ENCODE results near the gene ADCY10. TPM values are rescaled to one million over a fixed set of nuclear protein-coding genes. Genes with fewer than 3 reads are reported as not detected.
"Not testable (repeated sequence)": the region's sequence is repeated elsewhere in the genome, so short reads cannot be mapped to it uniquely, and the experiment has no call there.

ADCY10 gene
- total RNA-seq, 1 donor from 2014 or later: 0.13 TPM

DNA sequence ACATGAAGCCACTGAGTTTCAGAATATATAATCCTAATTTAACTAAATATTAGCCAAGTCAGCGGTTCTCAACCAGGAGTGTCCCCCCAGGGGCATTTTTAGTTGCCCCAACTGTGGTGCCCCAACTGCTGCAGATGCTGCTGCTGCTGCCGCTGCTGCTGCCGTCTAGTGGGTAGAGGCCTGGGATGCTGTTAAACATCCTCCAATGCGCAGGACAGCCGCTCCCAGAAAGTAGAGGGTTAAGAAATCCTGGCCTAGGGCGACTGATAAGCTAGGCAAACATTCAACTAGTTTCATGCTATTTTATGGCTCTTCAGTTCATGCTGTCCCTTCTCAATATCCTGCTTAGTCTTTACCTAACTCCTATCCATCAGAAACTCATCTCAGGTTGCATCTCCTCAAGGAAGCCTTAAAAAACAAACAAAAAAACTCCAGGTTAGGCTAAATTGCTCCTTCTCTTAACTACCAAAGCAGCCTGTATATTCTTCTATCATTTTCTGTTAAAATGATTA is 12.6 kb upstream of the ADCY10 start:
- DNase-seq (ENCODE audit: low read depth in 2 of 2): no peak

DNA sequence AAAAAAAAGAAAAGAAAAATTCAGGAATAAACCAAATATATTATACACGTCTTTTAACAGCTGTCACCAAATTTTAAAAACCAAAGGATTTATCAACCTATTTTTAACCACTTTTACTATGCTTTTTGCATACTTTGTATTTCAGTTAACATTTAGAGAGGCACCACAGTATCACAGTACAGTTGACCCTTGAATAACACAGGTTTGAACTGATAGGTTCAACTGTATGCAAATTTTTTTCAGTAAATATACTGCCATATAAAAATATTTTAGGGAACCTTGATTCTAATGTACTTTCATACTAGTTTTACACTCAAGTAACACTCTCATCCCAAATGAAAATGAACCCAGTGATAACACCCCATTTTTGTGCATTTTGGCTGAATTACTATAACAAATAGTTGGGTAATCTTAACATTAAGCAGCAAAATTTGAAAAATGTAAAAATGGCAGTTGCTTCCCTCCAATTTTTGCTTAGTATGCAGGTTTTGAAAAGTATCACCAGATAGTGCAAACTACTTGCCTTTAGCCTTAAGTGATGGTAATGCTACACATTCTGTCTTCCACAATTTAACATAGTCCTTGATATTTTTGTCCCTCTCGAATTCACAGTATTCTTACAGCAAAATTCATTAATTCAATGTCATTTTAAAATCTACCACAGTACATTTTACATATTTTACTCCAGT is 10.8 kb upstream of the ADCY10 start:
- no peak for DNase-seq (ENCODE audit: low read depth in 2 of 2)

DNA sequence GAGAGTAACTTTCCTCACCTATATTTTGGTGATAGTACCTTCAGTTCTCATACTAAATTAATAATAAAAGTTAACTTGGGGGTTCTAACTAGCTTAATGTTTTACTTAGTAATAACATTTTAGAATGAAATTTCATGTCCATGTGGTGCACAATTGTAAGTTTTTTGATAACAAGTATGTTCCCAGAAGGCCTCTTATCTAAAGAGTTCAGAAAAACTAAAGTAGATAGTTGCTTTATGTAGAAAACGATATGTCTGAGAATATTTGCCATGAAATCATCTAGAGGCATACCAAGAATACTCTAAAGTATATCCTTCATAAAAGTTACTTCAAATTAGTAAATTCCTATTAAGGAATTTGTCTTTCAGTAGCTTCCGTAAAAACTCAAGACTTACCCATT is 10.2 kb upstream of the ADCY10 start:
- DNase-seq (ENCODE audit: low read depth in 2 of 2): no peak

DNA sequence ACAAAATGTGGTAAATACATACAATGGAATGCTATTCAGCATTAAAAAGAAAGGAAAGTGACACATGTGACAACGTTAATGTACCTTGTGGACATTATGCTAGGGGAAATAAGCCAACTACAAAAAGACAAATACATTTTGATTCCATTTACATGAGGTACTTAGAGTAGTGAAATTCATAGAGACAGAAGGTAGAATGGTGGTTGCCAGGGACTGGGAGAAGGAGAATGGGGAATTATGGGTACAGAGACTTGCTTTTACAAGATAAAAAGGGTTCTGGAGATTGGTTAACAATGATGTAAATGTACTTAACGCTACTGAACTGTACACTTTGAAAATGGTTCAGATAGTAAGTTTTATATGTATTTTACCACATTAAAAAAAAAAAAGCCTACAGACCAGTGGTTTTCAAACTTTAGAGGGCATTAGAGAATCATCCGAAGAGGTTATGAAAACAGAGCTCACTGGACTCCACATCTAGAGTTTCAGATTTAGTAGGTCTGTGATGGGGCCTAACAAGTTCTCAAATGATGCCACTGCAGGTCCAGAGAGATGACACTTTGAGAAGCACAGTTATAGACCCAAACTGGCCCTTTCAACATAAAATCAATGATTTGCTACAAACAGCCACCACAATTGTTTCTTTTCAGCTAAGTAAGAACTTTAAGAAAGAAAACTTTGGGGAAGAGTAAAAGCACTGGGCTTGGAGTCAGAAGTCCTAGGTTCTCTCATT is 9.6 kb upstream of the ADCY10 start:
- no peak for DNase-seq (ENCODE audit: low read depth in 2 of 2)

DNA sequence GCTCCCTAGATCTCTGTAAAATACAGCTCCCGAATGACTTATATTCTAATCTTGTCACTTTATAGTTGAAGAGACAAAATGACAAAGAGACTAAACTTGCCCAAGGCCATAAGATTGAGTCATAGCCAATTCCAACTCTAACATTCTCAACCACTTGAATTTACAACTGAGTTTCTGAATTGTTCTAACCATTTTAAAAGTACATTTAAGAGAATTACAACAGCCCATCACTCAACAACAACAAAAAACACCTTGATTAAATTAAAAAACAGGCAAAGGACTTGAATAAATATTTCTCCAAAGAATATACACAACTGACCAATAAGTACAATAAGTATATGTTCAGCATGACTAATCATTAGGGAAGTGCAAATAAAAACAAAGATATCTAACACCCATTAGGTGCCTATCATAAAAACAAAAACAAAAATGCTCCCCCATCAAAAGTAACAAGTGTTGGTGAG is 8.7 kb upstream of the ADCY10 start:
- no peak for DNase-seq (ENCODE audit: low read depth in 2 of 2)

DNA sequence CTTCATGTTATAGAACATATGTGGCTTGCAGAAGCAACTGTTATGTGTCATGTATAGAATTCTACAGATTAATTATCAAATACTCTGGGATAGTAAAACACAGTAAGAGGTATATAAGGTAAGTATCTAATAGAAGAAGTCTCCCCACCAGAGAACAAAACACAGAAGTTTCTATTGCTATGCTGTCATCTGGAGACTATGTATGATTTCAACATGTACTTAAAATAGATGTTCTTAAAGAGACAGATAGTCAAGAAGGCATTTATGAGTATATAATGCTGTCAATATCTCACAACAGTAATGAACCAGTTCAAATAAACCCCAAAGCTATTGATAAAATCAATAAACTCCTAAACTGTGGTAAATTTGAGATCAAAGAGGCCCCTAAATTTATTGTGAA is 8.1 kb upstream of the ADCY10 start:
- DNase-seq (ENCODE audit: low read depth in 2 of 2): no peak

DNA sequence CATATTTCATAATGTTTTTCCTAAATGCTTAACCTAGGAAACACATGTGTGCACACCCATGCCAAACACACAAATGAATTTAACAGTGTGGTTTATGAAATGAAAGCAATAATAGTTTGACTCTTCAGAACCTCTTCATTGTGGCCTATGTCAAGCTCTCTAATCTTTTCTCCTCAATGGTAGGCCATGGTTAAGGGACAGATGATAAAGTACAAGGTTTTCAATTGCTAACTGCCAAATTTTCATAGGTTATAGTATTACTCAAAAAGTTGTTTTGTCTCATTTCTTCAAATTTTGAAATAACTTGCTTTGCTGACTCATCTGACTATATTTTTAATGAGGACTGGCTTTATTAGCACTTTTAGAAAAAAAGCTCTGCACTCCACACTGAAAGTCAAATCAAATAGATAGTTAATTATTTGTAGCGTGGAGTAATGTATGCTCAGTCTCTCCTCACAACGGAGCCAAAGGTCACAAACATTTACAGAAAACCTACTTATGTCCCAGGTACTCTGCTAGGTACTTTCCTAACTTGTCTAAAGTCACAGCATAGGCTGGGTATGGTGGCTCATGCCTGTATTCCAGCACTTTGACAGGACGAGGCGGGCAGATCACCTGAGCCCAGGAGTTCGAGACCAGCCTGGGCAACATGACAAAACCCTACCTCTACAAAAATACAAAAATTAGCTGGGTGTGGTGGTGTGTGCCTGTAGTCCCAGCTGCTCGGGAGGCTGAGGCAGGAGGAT is 3.0 kb upstream of the ADCY10 start:
- DNase-seq (ENCODE audit: low read depth in 2 of 2): no peak

DNA sequence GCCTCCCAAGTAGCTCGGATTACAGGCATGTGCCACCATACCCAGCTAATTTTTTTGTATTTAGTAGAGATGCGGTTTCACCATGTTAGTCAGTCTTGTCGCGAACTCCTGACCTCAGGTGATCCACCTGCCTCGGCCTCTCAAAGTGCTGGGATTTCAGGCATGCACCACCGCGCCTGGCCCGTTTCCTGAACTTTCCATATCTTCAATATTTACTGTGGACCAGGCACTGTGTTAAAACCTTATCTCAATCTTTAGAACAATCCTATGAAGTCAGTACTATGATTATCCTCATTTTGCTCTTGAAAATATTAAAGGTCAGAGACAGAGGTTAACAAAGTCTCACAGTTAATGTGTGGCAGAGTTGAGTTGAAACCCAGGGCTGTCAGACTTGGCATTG is 1.6 kb upstream of the ADCY10 start:
- no peak for DNase-seq (ENCODE audit: low read depth in 2 of 2)

DNA sequence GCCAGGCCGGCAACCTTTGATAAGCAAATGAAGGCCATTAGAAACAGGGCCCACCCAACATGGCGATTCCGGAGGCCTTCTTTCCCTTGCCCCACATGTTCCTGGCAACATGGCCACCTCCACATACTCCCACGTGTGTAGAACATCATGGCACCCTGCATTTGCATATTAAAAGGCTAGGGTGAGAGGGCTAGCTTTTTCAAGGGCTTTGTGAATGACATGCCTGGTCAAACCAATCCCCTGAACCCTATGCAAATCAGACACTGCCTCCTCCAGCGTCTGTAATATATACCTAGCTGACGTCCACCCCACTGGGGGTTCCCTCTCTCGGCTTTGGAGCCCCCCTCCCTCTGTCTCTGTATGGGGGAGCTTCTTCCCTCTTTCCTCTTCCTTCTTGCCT is 1.6 kb downstream of the ADCY10 start:
- DNase-seq (ENCODE audit: low read depth in 2 of 2): no peak

DNA sequence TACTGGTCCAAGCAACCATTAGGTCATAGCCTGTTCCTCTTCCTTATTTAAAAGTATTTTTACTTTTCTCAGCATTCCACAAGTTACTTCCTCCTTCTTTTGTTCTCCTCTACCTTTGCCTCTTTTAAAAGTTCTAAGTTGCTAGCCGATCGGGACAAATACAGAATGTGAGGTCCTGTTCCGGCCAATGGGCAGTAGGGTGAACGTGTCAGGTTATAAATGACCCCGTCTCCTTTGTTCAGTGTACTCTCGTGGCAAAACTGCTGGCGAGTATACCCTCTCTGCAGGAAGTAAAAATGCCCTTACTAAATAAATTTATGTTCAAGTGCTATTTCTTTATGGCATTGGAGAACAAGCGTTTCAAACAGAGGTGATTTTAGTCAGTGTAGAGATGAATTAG is 2.5 kb downstream of the ADCY10 start:
- no peak for DNase-seq (ENCODE audit: low read depth in 2 of 2)

DNA sequence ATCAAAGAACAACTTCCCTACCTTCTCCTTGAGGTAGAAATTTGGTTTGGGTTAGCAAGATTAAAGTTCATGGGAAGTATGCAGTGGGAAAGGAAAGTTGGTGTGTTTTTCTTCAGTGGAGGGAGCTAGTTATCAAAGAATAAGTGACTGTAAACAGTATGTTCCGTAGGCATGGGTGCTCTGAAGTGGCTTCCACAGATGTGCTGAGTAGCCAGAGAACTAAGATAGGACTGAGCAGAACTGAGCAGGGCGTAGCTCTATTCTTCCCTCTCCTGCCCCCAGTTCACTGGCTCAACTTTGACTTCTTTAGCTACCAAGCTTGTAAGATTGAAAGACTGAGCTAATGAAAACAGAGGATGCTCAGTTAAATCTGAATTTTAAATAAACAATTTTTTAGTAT is 3.4 kb downstream of the ADCY10 start:
- no peak for DNase-seq (ENCODE audit: low read depth in 2 of 2)

DNA sequence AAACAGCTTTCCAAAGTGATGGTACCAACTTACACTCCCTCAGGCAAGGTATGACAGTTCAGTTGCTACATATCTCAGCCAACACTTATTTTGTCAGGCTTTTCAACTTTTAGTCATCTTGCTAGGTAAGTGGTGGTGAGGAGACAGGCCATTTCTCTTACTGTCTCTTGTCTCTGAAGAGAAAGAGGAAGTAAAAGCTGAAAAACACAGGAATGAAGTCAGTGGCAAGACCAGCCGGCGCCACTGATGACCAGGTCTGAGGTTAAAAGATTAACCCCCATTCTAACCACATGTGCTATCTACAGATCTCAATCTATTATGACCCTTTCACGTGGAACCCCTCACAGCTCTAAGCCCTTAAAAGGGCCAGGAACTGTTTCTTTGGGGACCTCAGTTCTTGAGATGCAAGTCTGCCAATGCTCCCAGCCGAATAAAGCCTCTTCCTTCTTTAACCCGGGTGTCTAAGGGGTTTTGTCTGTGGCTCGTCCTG is 4.2 kb downstream of the ADCY10 start:
- no peak for DNase-seq (ENCODE audit: low read depth in 2 of 2)

DNA sequence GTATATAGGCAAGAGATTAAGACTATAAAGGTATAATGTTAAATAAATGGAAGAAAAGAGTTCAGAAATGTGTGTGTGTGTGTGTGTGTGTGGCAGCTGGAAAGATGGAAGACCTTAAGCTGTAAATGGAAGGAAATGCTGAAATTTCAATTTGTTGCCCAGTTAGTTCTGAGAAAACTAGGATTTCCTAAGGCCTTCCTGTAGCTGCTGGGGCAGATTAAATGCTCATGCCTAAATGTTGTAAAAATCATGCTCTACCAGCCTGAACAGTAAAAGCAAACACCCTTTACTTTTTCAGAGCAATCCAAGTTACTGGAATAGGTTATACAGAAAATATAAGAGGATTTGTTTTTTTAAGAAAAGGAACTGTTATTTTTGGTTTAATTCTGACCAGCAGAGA is 8.3 kb downstream of the ADCY10 start:
- no peak for DNase-seq (ENCODE audit: low read depth in 2 of 2)

DNA sequence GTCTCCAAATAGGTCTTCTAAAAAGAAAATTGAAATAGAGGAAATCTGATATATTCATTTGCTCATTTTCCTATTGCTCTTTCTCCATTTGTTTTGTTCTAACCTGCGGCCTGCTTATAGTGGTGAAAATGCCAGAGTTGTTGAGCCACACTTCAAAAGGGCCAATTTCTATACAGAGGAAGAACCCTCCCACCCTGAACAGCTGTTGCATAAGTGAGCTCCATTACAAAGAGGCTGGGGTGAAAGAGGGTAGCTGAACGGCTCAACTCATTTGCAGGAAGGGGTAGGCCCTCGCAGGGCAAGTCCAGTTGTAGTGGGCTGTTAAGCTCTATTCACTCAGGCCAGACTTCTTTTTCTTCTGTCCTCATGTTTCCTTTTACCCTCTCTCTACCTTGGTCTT is 8.8 kb downstream of the ADCY10 start:
- peak in 1 of 2 donors; percentile 13 for DNase-seq (ENCODE audit: low read depth in 2 of 2)

DNA sequence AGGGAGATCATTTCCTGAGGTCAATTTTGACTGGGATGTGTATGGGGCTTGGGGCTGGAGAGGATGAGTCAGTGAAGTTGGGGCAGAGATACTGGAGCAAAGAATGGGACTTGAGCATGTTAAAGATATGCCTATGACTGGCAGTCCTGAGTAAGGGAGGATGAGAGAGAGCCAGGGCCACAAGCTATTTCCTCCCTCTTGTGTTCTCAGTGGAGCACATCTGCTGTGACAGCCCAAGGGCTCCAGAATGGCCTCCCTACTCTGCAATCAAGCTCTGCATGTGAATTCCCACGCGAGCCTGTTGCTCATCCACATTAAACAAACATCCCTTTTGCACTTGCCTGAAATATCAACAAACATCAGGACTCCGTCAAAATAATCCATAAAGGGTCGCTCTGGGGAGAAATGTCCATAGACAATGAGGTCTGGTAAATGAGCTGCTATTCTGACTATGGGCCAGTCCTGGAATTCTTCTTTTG is 9.2 kb downstream of the ADCY10 start:
- peak in 1 of 2 donors; percentile 69 for DNase-seq (ENCODE audit: low read depth in 2 of 2)

DNA sequence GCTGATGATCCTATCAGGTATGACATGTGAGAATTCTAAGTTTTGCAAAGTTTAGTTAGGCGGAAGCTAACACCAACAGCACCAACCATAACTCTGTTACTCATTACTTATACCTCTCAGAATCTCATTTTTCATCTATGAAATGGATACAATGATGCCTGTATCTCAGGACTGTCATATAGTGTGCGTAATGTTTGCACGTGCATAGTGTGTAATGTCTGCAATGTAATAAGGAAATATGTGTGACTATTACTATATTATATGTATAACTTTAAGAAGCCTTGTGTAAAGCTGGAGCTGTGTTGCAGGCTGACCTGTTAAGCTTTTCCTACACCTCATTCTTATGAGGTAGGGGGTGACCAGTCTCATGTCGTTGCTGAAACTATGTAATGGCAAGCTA is 13.0 kb downstream of the ADCY10 start:
- DNase-seq (ENCODE audit: low read depth in 2 of 2): no peak

DNA sequence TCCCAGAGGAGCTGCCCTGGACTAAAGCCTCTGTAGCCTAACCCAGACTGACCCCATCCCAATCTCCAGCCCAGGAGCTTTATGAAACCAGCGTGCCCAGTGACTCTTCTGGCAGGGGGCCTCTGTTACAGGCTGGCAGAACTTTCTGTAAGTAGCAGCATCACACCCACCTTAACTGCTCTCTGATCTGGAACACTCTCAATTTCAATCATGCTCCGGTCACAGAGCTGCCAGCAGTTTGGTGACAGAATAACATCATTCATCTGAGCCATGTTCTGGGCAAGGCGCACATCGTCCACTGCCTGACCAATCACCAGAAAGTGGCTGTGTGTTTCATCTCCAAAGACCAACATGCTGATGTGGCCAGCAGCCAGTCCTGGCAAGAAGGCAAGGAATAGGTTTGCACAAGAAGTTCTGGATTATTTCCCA is 14.7 kb downstream of the ADCY10 start:
- no peak for DNase-seq (ENCODE audit: low read depth in 2 of 2)

DNA sequence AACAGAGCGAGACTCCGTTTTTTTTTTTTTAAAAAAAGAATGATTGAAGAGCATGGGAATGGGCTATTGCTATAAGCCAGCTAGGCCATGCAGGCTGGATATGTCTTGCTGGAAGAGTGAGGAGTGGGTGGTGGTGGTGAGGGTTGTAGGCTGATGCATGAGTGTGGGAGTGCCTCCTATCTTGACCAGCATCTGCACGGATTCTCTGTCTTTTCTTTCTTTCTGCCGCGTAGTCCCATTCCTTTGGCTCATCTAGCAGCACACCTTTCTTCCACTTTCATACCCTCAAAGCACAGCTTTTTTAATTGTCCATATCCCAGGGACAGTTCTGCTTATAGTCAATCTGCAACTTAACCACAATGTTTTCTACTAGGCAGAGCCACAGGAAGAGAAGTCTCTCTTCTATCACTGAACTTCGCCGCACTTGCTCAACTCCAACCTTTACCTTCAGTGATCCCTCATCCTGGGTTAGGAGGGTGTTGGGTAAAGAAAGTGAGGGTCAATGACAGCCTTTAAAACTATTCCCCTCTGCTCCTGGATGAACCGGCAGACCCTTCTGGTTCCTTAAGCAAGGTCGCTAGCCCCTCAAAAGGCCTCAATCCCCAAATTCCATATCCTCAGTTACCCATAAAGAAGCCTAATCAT is 15.2 kb downstream of the ADCY10 start:
- DNase-seq (ENCODE audit: low read depth in 2 of 2): no peak

DNA sequence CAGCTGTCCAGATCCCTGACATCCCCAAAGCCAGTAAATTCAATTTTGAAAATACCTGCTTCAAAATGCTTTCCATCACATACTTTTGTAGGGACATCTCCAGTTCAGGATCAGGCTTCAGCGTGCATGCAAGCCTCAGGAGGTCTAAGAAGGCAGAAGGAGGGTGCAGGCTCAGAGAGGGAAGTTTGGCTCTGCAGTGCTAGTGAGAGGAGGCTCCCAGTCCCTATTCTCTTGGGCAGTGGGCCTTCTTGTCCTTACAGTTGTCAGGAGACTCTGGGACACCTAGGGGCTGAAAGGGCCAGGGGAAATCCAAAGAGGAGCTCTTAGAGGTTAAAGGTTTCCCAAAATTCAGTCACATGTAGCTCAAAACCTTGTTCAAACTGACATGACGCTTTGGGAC is 20.1 kb downstream of the ADCY10 start:
- DNase-seq (ENCODE audit: low read depth in 2 of 2): no peak

DNA sequence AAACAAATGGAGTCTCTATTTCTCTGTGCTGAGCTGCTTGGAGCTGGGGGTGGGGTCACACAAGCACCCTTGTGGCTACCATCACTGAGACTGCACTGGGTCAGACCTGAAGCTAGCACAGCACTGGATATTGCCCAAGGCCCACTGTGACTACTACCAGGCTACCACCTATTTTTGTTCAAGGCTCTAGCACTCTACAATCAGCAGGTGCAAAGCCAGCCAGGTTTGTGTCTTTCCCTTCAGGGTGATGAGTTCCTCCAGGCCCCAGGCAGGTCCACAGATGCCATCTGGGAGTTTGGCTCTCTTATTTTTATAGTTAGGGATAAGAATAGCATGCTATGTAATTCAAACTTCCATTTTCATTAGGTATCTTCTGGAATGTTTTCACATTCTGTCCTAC is 23.5 kb downstream of the ADCY10 start:
- DNase-seq (ENCODE audit: low read depth in 2 of 2): no peak

DNA sequence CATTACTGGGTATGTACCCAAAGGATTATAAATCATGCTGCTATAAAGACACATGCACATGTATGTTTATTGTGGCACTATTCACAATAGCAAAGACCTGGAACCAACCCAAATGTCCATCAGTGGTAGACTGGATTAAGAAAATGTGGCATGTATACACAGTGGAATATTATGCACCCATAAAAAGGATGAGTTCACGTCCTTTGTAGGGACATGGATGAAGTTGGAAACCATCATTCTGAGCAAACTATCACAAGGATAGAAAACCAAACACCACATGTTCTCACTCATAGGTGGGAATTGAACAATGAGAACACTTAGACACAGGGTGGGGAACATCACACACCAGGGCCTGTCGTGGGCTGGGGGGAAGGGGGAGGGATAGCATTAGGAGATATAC is 26.7 kb downstream of the ADCY10 start:
- DNase-seq (ENCODE audit: low read depth in 2 of 2): not testable (repeated sequence)

All from dermis microvascular lymphatic vessel endothelial cell (primary cell).